Neural cell (in vitro differentiated cells): Measurements from ENCODE around the gene VIM. TPM values are rescaled to one million over a fixed set of nuclear protein-coding genes. Genes with fewer than 3 reads are reported as not detected.

Source experiments
- H2AFZ ChIP-seq: fragments of 200-600, 300-800 bp; sonication (generic), shearing (Covaris generic); 2 replicates; pipeline ENCODE4 v1.6.0; 2014; ENCODE audit warnings: low read depth, mild to moderate bottlenecking, antibody characterized with exemption, low read length, moderate library complexity
- H3F3A ChIP-seq: fragments of 200-600 bp; shearing (Covaris generic); 2 replicates; pipeline ENCODE4 v1.6.1; 2016; ENCODE audit warnings: mild to moderate bottlenecking, moderate library complexity, mixed read lengths, antibody characterized with exemption, low read length; ENCODE audit not compliant: insufficient read depth, poor library complexity, severe bottlenecking
- H3K27ac ChIP-seq: fragments of 200-600, 300-800 bp; sonication (generic), shearing (Covaris generic); 2 replicates; pipeline ENCODE4 v1.5.1; 2014; ENCODE audit warnings: mild to moderate bottlenecking, low read length, moderate library complexity
- H3K27me3 ChIP-seq: fragments of 300-800, 200-600 bp; sonication (generic), shearing (Covaris generic); 2 replicates; pipeline ENCODE4 v1.6.0; 2014; ENCODE audit warnings: mild to moderate bottlenecking, low read depth, low read length, moderate library complexity; ENCODE audit not compliant: insufficient read depth
- H3K36me3 ChIP-seq: fragments of 300-800, 200-600 bp; sonication (generic), shearing (Covaris generic); 2 replicates; pipeline ENCODE4 v1.5.1; 2014; ENCODE audit warnings: mild to moderate bottlenecking, antibody characterized with exemption, low read length, moderate library complexity; ENCODE audit not compliant: insufficient read depth
- H3K4me2 ChIP-seq: fragments of 300-800, 200-600 bp; sonication (generic), shearing (Covaris generic); 2 replicates; pipeline ENCODE4 v1.6.0; 2014; ENCODE audit warnings: mild to moderate bottlenecking, low read length
- H3K4me3 ChIP-seq: fragments of 300-800, 200-600 bp; sonication (generic), shearing (Covaris generic); 2 replicates; pipeline ENCODE4 v1.5.1; 2014; ENCODE audit warnings: mild to moderate bottlenecking, low read length, moderate library complexity
- H3K79me2 ChIP-seq: fragments of 200-600 bp; shearing (Covaris generic); replicated peaks from 2 replicates; pipeline ENCODE4 v1.6.0; 2014; ENCODE audit warnings: mild to moderate bottlenecking, low read length, moderate library complexity; ENCODE audit not compliant: insufficient read depth
- H3K9ac ChIP-seq: fragments of 300-800, 200-600 bp; sonication (generic), shearing (Covaris generic); 2 replicates; pipeline ENCODE4 v1.6.1; 2016; ENCODE audit warnings: mild to moderate bottlenecking, low read length, mixed read lengths
- H3K9me2 ChIP-seq: fragments of 200-600 bp; shearing (Covaris generic); 2 replicates; pipeline ENCODE4 v1.6.1; 2016; ENCODE audit warnings: mild to moderate bottlenecking, low read length, mixed read lengths; ENCODE audit not compliant: insufficient read depth
- H3K9me3 ChIP-seq: fragments of 200-600, 300-800 bp; sonication (generic), shearing (Covaris generic); 2 replicates; pipeline ENCODE4 v1.6.1; 2016; ENCODE audit warnings: mild to moderate bottlenecking, mixed run types, low read length, moderate library complexity, mixed read lengths
- H4K20me1 ChIP-seq: fragments of 200-600 bp; shearing (Covaris generic); 2 replicates; pipeline ENCODE4 v1.6.1; 2016; ENCODE audit warnings: mild to moderate bottlenecking, mixed run types; ENCODE audit not compliant: insufficient read depth
- CTCF ChIP-seq: fragments of 450-650 bp; IDR thresholded peaks from 2 replicates; pipeline ENCODE4 v1.5.1; 2014; ENCODE audit warnings: antibody characterized with exemption, mild to moderate bottlenecking, moderate library complexity; ENCODE audit not compliant: poor library complexity, severe bottlenecking
- EP300 ChIP-seq: fragments of 450-650 bp; conservative IDR thresholded peaks from 2 replicates; pipeline ENCODE4 v1.6.1; 2014; ENCODE audit warnings: antibody characterized with exemption, mild to moderate bottlenecking, moderate library complexity; ENCODE audit not compliant: poor library complexity, severe bottlenecking
- EZH2 ChIP-seq: fragments of 200-600, 300-800 bp; shearing (Covaris generic), sonication (generic); IDR thresholded peaks from 2 replicates; pipeline ENCODE4 v1.6.1; 2014; ENCODE audit warnings: antibody characterized with exemption, low read length, borderline replicate concordance, mild to moderate bottlenecking; ENCODE audit not compliant: insufficient read depth, poor library complexity, severe bottlenecking
- MXI1 ChIP-seq: fragments of 450-650 bp; conservative IDR thresholded peaks from 2 replicates; pipeline ENCODE4 v1.6.1; 2014; ENCODE audit warnings: antibody characterized with exemption, mild to moderate bottlenecking; ENCODE audit not compliant: poor library complexity, severe bottlenecking
- POLR2AphosphoS5 ChIP-seq: IDR thresholded peaks from 2 replicates; pipeline ENCODE4 v1.6.1; 2012
- RAD21 ChIP-seq: fragments of 450-650 bp; conservative IDR thresholded peaks from 2 replicates; pipeline ENCODE4 v1.6.1; 2014; ENCODE audit warnings: antibody characterized with exemption, mild to moderate bottlenecking, moderate library complexity
- REST ChIP-seq: IDR thresholded peaks from 2 replicates; pipeline ENCODE4 v1.6.1; 2012; ENCODE audit warnings: borderline replicate concordance
- SMC3 ChIP-seq: fragments of 450-650 bp; conservative IDR thresholded peaks from 2 replicates; pipeline ENCODE4 v1.6.1; 2014; ENCODE audit warnings: antibody characterized with exemption, mild to moderate bottlenecking, moderate library complexity; ENCODE audit not compliant: poor library complexity
- TAF1 ChIP-seq: IDR thresholded peaks from 2 replicates; pipeline ENCODE4 v1.6.1; 2012; ENCODE audit warnings: low read depth
- polyA plus RNA-seq: library from polyadenylated mRNA; depleted of rRNA; stranded (reverse); fragments of >200 nt; gene quantifications from 2 replicates; pipeline ENCODE4 v1.2.3, GENCODE V29; 2014

VIM gene
- polyA plus RNA-seq, 1 donor from 2014 or later, result 170 TPM

- no peak for TF ChIP-seq TAF1
- TF ChIP-seq SMC3, result no peak
- TF ChIP-seq MXI1, result no peak
- TF ChIP-seq EP300, result no peak
- TF ChIP-seq RAD21, result no peak
- no peak for TF ChIP-seq POLR2AphosphoS5
- TF ChIP-seq REST, result no peak
- TF ChIP-seq CTCF, result no peak
- TF ChIP-seq EZH2, result no peak
- Histone ChIP-seq H3K4me2 (no peak overlapping the region), H3K79me2 (peaks cover 20% of the 10 kb centered on the region), H3K4me3 (no peak overlapping the region), H3K9ac (no peak overlapping the region), H3K36me3 (no peaks in the 10 kb centered on the region), H3K9me2 (no peaks in the 10 kb centered on the region), H3K27me3 (no peaks in the 10 kb centered on the region), H2AFZ (no peak overlapping the region), H4K20me1 (no peaks in the 10 kb centered on the region), H3K27ac (no peak overlapping the region), H3K9me3 (no peaks in the 10 kb centered on the region), H3F3A (peaks cover 4% of the 10 kb centered on the region)
These were observed 24.6 kb upstream of the VIM start for GRCh38 chr10:17203416-17203815.

DNA sequence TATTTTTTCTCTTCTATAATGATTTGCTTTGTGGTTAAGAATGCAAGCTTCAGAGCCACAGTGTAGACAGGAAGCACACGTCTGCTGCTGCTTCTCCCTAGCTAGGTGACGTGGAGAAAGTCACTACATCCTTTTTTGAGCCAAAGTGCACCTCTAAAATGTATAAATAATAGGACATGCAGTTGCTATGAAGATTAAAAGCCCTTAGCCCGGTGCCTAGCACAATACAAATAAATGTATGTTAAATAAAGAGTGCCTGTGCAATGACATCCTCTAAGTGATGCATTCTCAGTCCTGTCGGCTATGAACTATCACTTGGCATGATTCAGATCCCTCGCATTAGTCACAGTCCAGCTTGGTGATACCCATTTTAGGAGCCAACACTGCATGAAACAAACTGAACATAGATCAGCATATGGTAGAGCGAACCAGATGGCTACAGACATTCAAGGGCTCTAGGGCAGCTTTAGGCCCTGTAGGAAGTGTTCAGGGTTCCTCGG is 21.8 kb upstream of the VIM start:
- no peak overlapping the region for H3K4me2 ChIP-seq
- no peak overlapping the region for H2AFZ ChIP-seq

More for the DNA sequence above, 21.8 kb upstream of the VIM start:
- H3K9me2 ChIP-seq, result no peaks in the 10 kb centered on the region
- TF ChIP-seq TAF1 (no peak), SMC3 (no peak)
- H3K9ac ChIP-seq, result no peak overlapping the region
- no peaks in the 10 kb centered on the region for H4K20me1 ChIP-seq
- H3F3A ChIP-seq, result no peaks in the 10 kb centered on the region
- H3K27me3 ChIP-seq, result no peaks in the 10 kb centered on the region
- no peaks in the 10 kb centered on the region for H3K9me3 ChIP-seq
- no peak overlapping the region for H3K27ac ChIP-seq
- H3K4me3 ChIP-seq, result no peak overlapping the region
- H3K79me2 ChIP-seq, result no peaks in the 10 kb centered on the region
- H3K36me3 ChIP-seq, result no peaks in the 10 kb centered on the region
